Measurements from ENCODE around the gene INPP5A. TPM values are rescaled to one million over a fixed set of nuclear protein-coding genes. Genes with fewer than 3 reads are reported as not detected.

Gene INPP5A
- total and polyA plus RNA-seq, 4 donors = 37.7 to 112 (median 54.9) TPM

DNA sequence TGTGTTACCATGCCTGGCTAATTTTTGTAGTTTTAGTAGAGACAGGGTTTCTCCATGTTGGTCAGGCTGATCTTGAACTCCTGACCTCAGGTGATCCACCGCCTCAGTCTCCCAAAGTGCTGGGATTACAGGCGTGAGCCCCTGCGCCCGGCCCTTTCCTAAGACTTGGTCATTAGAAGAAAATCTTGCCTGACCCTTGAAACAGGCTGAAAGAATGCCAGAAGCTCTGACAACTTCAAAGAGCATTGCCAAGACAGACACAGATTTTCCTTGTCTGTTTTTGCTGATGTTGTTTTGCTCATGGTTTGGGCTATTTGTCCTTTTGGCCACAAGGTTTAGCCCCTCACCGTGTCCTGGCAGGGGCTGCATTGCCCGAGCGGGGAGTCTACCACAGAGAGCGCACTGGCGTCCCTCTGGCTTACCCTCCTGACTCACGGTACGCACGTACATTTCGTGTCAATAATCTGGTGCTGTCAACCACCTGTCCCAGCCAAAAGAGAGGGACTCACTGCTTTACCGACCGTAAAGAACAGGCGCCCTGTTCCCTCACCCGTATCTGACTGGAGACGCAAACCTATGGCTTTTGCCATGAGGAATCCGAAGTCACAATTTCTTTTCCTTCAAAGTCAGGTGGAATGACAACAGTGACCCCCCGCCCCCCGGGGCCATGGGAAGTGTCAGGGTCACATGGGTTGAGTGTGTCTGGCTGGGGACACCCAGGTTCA lies 10.1 kb upstream of the INPP5A start:
- no peak overlapping the region for H3K27ac ChIP-seq (ENCODE audit: low read depth in 1 of 2, low read length in 2 of 2)
- DNase-seq (peak; percentile 17 to 50), ATAC-seq (ENCODE audit: low FRiP score) (no peak)
- H3K4me1 ChIP-seq (ENCODE audit: control insufficient read depth in 1 of 2, insufficient read depth in 2 of 2, low read length in 2 of 2) = no peaks in the 10 kb centered on the region
- no peaks in the 10 kb centered on the region for H3K36me3 ChIP-seq (ENCODE audit: control insufficient read depth in 1 of 2, insufficient read depth in 2 of 2, low read length in 1 of 2)
- intact Hi-C loops (cut with DNase I) = no loop called here
- no peaks in the 10 kb centered on the region for H3K9me3 ChIP-seq (ENCODE audit: control insufficient read depth, low read length)
- H3K4me3 ChIP-seq (ENCODE audit: low read length in 2 of 2) = no peak overlapping the region
- 77 to 84% methylated on average over 21 of the region's 21 CpGs for WGBS, 2 donors
- H3K27me3 ChIP-seq (ENCODE audit: control insufficient read depth in 1 of 2, insufficient read depth in 2 of 2, low read length in 1 of 2) = no peaks in the 10 kb centered on the region

DNA sequence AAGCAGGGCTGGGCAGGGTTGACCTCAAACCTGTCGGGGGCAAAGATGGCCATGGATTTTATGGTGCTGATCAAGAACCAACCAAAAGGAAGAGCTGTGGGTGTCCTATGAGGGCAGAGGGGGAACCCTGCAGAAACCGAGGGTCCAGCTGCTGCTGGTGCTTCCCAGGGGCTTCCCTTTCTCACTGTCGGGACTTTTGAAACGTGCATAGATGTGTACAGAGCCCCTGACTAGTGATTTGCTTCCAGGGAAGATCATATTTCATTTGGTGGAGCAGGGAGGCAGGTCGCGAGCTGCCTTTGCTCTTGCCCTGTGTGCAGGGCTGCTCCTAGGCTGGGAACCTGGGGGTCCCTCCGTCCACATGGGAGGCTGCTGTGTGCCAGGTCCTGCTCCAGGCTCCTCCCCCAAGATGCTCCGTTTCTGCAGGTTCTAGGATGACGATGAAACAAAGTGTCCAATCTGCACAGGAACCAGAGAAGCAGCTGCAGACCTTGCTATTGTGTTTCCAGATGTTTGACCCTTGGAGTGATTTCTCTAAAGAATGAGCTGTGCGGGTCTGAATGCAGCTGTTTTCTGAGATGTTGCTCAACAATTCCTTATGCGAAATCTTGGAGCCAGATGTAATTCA lies 9.4 kb upstream of the INPP5A start:
- H3K4me3 ChIP-seq (ENCODE audit: low read length in 2 of 2) = no peak overlapping the region
- DNase-seq (peak; percentile 15 to 30), ATAC-seq (ENCODE audit: low FRiP score) (peak; percentile 26)
- H3K36me3 ChIP-seq (ENCODE audit: control insufficient read depth in 1 of 2, insufficient read depth in 2 of 2, low read length in 1 of 2) = no peaks in the 10 kb centered on the region
- no peaks in the 10 kb centered on the region for H3K9me3 ChIP-seq (ENCODE audit: control insufficient read depth, low read length)
- no peak overlapping the region for H3K27ac ChIP-seq (ENCODE audit: low read depth in 1 of 2, low read length in 2 of 2)
- intact Hi-C loops (cut with DNase I) = no loop called here
- H3K4me1 ChIP-seq (ENCODE audit: control insufficient read depth in 1 of 2, insufficient read depth in 2 of 2, low read length in 2 of 2) = no peaks in the 10 kb centered on the region
- H3K27me3 ChIP-seq (ENCODE audit: control insufficient read depth in 1 of 2, insufficient read depth in 2 of 2, low read length in 1 of 2) = no peaks in the 10 kb centered on the region
- 49 to 52% methylated on average over 11 of the region's 11 CpGs for WGBS, 2 donors

GRCh38 chr10:132532179-132532578 lies 5.4 kb upstream of the INPP5A start:
- H3K27ac ChIP-seq (ENCODE audit: low read depth in 1 of 2, low read length in 2 of 2) = no peak overlapping the region
- no peaks in the 10 kb centered on the region for H3K27me3 ChIP-seq (ENCODE audit: control insufficient read depth in 1 of 2, insufficient read depth in 2 of 2, low read length in 1 of 2)
- intact Hi-C loops (cut with DNase I) = no loop called here
- H3K4me3 ChIP-seq (ENCODE audit: low read length in 2 of 2) = no peak overlapping the region
- DNase-seq = peak in 1 of 2 donors; percentile 31
- ATAC-seq (ENCODE audit: low FRiP score) = no peak
- H3K9me3 ChIP-seq (ENCODE audit: control insufficient read depth, low read length) = no peaks in the 10 kb centered on the region
- no peaks in the 10 kb centered on the region for H3K36me3 ChIP-seq (ENCODE audit: control insufficient read depth in 1 of 2, insufficient read depth in 2 of 2, low read length in 1 of 2)
- 96 to 98% methylated on average over 6 of the region's 6 CpGs for WGBS, 2 donors
- H3K4me1 ChIP-seq (ENCODE audit: control insufficient read depth in 1 of 2, insufficient read depth in 2 of 2, low read length in 2 of 2) = no peaks in the 10 kb centered on the region

DNA sequence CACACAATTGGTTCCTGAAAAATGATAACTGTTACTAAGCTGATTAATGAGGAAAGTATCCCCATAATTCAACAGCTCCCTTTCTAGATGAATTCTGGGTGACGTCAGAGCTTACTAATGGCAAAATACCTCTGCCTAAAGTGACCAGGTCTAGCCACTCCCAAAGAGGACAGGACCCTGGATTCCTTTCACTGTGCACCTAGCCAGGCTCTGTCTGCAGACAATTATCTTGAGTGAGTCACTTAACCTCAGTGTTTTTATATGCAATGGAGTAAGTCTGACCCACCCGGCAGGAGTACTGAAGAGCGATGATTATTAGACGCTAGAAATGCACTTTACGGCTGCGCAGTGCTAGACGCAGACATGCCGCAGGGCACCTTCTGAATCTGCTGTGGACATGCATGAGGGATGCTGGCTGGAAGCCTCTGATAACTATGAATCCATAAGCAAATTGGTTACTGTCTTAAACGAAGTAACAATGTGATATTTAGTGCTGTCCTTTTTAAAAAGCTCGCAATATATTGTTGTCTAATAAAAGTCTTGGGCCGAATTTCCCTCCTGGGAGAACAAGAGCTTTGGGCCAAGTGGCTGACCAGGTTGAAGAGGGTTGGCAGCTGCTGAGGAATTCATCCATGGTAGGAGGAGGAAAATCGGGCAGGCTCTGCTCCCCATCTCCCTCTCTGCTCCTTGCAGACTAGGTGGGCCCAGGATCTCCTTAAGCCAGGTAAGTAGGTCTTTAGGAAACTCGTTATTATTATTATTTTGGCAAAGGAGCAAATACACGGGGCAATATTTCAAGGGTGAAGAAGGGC lies 4.6 kb upstream of the INPP5A start:
- ATAC-seq (ENCODE audit: low FRiP score) (no peak), DNase-seq (peak in 1 of 2 donors; percentile 23)
- Histone ChIP-seq H3K9me3 (ENCODE audit: control insufficient read depth, low read length) (no peaks in the 10 kb centered on the region), H3K27me3 (ENCODE audit: control insufficient read depth in 1 of 2, insufficient read depth in 2 of 2, low read length in 1 of 2) (no peaks in the 10 kb centered on the region), H3K27ac (ENCODE audit: low read depth in 1 of 2, low read length in 2 of 2) (no peak overlapping the region), H3K4me3 (ENCODE audit: low read length in 2 of 2) (no peak overlapping the region), H3K4me1 (ENCODE audit: control insufficient read depth in 1 of 2, insufficient read depth in 2 of 2, low read length in 2 of 2) (no peaks in the 10 kb centered on the region), H3K36me3 (ENCODE audit: control insufficient read depth in 1 of 2, insufficient read depth in 2 of 2, low read length in 1 of 2) (no peaks in the 10 kb centered on the region)
- 86 to 87% methylated on average over 14 of the region's 14 CpGs for WGBS, 2 donors
- intact Hi-C loops (cut with DNase I) = no loop called here

DNA sequence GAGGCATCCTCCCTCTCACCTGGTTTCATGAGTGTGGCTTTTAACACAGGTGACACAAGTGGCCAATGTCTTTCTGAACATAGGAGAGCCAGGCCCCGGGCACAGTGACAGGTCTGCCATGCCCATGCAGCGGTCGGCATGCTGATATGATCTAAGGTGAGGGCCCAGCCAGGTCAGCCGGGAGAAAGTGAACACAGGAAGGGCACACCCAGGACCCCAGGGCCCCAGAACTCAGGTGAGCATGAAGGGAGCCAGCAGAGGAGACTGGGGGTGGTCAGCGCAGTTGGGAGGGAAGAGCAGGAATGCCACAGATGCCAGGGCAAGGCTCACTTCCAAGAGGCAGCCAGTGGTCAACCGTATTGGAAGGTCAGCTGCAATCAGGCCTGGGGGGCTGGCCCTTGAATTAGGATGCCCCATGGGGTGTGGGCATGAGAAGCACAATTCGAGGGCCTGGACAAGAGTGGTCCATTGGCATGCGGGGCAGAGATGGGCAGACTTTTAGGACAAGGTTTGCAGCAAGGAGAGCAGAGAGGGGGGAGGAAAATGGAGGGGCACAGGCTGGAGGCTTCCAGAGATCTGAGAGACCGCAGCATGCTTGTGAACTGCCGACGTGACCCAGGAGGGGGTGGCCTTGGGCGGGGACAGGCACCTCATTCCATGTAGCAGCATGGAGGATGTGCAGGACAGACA lies 3.9 kb upstream of the INPP5A start:
- Histone ChIP-seq H3K9me3 (ENCODE audit: control insufficient read depth, low read length) (no peaks in the 10 kb centered on the region), H3K36me3 (ENCODE audit: control insufficient read depth in 1 of 2, insufficient read depth in 2 of 2, low read length in 1 of 2) (no peaks in the 10 kb centered on the region), H3K27ac (ENCODE audit: low read depth in 1 of 2, low read length in 2 of 2) (no peak overlapping the region), H3K4me3 (ENCODE audit: low read length in 2 of 2) (no peak overlapping the region), H3K4me1 (ENCODE audit: control insufficient read depth in 1 of 2, insufficient read depth in 2 of 2, low read length in 2 of 2) (no peaks in the 10 kb centered on the region), H3K27me3 (ENCODE audit: control insufficient read depth in 1 of 2, insufficient read depth in 2 of 2, low read length in 1 of 2) (no peaks in the 10 kb centered on the region)
- intact Hi-C loops (cut with DNase I) = no loop called here
- 90 to 95% methylated on average over 12 of the region's 12 CpGs for WGBS, 2 donors
- ATAC-seq (ENCODE audit: low FRiP score) (no peak), DNase-seq (peak; percentile 44 to 73)

- no peaks in the 10 kb centered on the region for H3K9me3 ChIP-seq (ENCODE audit: control insufficient read depth, low read length)
- DNase-seq (no peak), ATAC-seq (ENCODE audit: low FRiP score) (no peak)
- WGBS, 2 donors = 81 to 87% methylated on average over 8 of the region's 8 CpGs
- no peaks in the 10 kb centered on the region for H3K36me3 ChIP-seq (ENCODE audit: control insufficient read depth in 1 of 2, insufficient read depth in 2 of 2, low read length in 1 of 2)
- no peak overlapping the region for H3K27ac ChIP-seq (ENCODE audit: low read depth in 1 of 2, low read length in 2 of 2)
- no peaks in the 10 kb centered on the region for H3K27me3 ChIP-seq (ENCODE audit: control insufficient read depth in 1 of 2, insufficient read depth in 2 of 2, low read length in 1 of 2)
- H3K4me3 ChIP-seq (ENCODE audit: low read length in 2 of 2) = no peak overlapping the region
- intact Hi-C loops (cut with DNase I) = loop anchor here (5.0 kb wide), 2 partner anchors 43 to 98 kb away; no protein-coding TSS in a partner anchor
- no peaks in the 10 kb centered on the region for H3K4me1 ChIP-seq (ENCODE audit: control insufficient read depth in 1 of 2, insufficient read depth in 2 of 2, low read length in 2 of 2)
These were observed 3.1 kb upstream of the INPP5A start for GRCh38 chr10:132534391-132535064.

DNA sequence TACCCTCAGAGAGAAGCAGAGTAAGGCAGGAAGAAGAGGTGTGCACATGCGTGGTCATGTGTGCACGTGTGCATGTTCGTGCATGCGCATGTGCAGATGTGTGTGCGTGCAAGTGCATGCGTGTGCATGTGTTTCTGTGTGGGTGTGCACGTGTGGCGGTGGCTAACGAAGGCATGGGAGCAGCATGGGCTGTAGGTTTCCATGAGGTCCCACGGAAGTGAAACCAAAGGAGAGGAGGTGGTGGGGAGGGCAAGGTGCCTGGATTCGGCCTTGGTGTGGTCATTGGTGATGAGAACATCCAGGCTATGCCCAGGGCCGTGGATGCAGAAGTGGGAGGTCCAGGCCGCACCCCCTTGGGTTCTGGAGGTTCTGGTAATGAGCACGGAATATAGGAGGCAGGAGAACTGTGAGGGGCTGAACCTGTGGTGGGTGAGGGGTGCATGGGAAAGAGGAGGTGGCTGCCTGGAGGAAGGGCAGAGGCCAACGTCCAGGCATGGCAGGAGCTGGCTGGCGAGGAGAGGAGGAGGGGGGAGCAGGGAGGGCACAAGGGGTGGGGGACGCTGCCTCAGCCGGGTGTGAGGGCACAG lies 2.4 kb upstream of the INPP5A start:
- 93 to 95% methylated on average over 18 of the region's 18 CpGs for WGBS, 2 donors
- Histone ChIP-seq H3K9me3 (ENCODE audit: control insufficient read depth, low read length) (no peaks in the 10 kb centered on the region), H3K4me1 (ENCODE audit: control insufficient read depth in 1 of 2, insufficient read depth in 2 of 2, low read length in 2 of 2) (no peaks in the 10 kb centered on the region), H3K27me3 (ENCODE audit: control insufficient read depth in 1 of 2, insufficient read depth in 2 of 2, low read length in 1 of 2) (no peaks in the 10 kb centered on the region), H3K27ac (ENCODE audit: low read depth in 1 of 2, low read length in 2 of 2) (no peak overlapping the region), H3K36me3 (ENCODE audit: control insufficient read depth in 1 of 2, insufficient read depth in 2 of 2, low read length in 1 of 2) (no peaks in the 10 kb centered on the region), H3K4me3 (ENCODE audit: low read length in 2 of 2) (no peak overlapping the region)
- no peak for ATAC-seq (ENCODE audit: low FRiP score)
- intact Hi-C loops (cut with DNase I) = loop anchor here (5.0 kb wide), 2 partner anchors 42 to 97 kb away; no protein-coding TSS in a partner anchor
- DNase-seq = peak; percentile 51 to 64

All from aorta (tissue), 5 donors.